ENCODE data around the gene OPA3. TPM values are rescaled to one million over a fixed set of nuclear protein-coding genes. Genes with fewer than 3 reads are reported as not detected.
A peak's percentile ranks its signal among the peaks of the same experiment; 100 is the strongest.

OPA3 gene
- total and polyA plus RNA-seq, 2 donors (not counting 1 experiment from before 2014, with no cell fraction given), result 7.3 to 11.2 TPM

- Histone ChIP-seq H3K9me3 (ENCODE audit: control extremely low read depth in 1 of 3, control insufficient read depth in 2 of 3, insufficient read depth in 1 of 3, low read length in 2 of 3) (peaks cover 0 to 5% (median 0%) of the 10 kb centered on the region in 3 donors), H3K27me3 (replicated peaks in 1 of 4; ENCODE audit: control extremely low read depth in 1 of 4, control insufficient read depth in 3 of 4, insufficient read depth in 4 of 4, low read length in 3 of 4) (peaks cover 0 to 24% (median 3%) of the 10 kb centered on the region in 4 experiments), H2AFZ (ENCODE audit: insufficient read depth, low read depth, low read length, poor library complexity, severe bottlenecking) (peak overlapping the region; percentile 82), H3K9ac (ENCODE audit: low read length) (no peak overlapping the region), H4K20me1 (ENCODE audit: control insufficient read depth, insufficient read depth, low read length, poor library complexity, severe bottlenecking) (no peaks in the 10 kb centered on the region), H3K36me3 (replicated peaks in 1 of 2; ENCODE audit: control extremely low read depth in 1 of 2, control insufficient read depth in 1 of 2, extremely low read depth in 1 of 2, insufficient read depth in 2 of 2, low read length in 1 of 2) (peaks cover 0 to 4% of the 10 kb centered on the region in 2 experiments), H3K27ac (ENCODE audit: low read length in 2 of 2) (no peak overlapping the region), H3K4me1 (ENCODE audit: control insufficient read depth in 2 of 2, insufficient read depth in 2 of 2, low read length in 2 of 2) (peaks cover 11 to 12% of the 10 kb centered on the region in 2 donors), H3K4me2 (replicated peaks; ENCODE audit: low read depth, low read length, poor library complexity, severe bottlenecking) (peak overlapping the region; percentile 70), H3K79me2 (ENCODE audit: control insufficient read depth, insufficient read depth, low read length) (no peaks in the 10 kb centered on the region), H3K4me3 (ENCODE audit: control extremely low read depth in 1 of 5, extremely low read depth in 1 of 5, insufficient read depth in 1 of 5, low read depth in 2 of 5, low read length in 4 of 5) (no peak overlapping the region)
- 18% methylated on average over 25 of the region's 28 CpGs for WGBS (ENCODE audit: insufficient coverage)
- ChIA-PET CTCF (interaction anchor here (0.7 to 5.6 kb wide), 3 partner anchors 23 to 1107 kb away, joined by 3 to 58 read pairs (median 3); partner anchors contain the start of gene ZNF180), POLR2A (no interaction called here)
- Mint-ChIP-seq H3K27ac (peak overlapping the region; percentile 26), H3K27me3 (peaks cover 10% of the 10 kb centered on the region), H3K4me1 (peaks cover 10% of the 10 kb centered on the region), H3K9me3 (ENCODE audit: insufficient read depth) (no peaks in the 10 kb centered on the region), H3K4me3 (peak overlapping the region; percentile 47)
- DNase-seq, result peak; percentile 62
- TF ChIP-seq CTCF (IDR thresholded peaks at IDR 0.05), result peak; percentile 73
- TF ChIP-seq EZH2 (IDR thresholded peaks at IDR 0.05; ENCODE audit: borderline replicate concordance, insufficient read depth, low read depth, low read length, poor library complexity, severe bottlenecking), result no peak
- ATAC-seq (ENCODE audit: low read depth), result peak; percentile 62
- intact Hi-C loops (cut with micrococcal nuclease), result loop anchor here (1.0 kb wide), 2 partner anchors 36 to 74 kb away; no protein-coding TSS in a partner anchor
These were observed 22.7 kb upstream of the OPA3 start for GRCh38 chr19:45607071-45608029.

Data from B cell (primary cell).